Measurements from ENCODE around the gene RAB7B.

RAB7B gene

GRCh38 chr1:205972491-205973168, 30.6 kb downstream of the RAB7B start:
- TF ChIP-seq POLR2A (IDR thresholded peaks at IDR 0.05; ENCODE audit: extremely low read depth, insufficient read length): no peak
- no peak for TF ChIP-seq MAX (IDR thresholded peaks at IDR 0.05; ENCODE audit: low read depth, low read length)
- no peak for TF ChIP-seq MYC (IDR thresholded peaks at IDR 0.05; ENCODE audit: low read depth, low read length)
- TF ChIP-seq CTCF (IDR thresholded peaks at IDR 0.05; ENCODE audit: low read depth, low read length): no peak
- DNase-seq (ENCODE audit: low read depth): no peak
- H3K4me3 ChIP-seq (ENCODE audit: low read depth, low read length): no peak overlapping the region

- DNase-seq (ENCODE audit: low read depth): no peak
- H3K4me3 ChIP-seq (ENCODE audit: low read depth, low read length): no peak overlapping the region
- TF ChIP-seq POLR2A (IDR thresholded peaks at IDR 0.05; ENCODE audit: extremely low read depth, insufficient read length) (no peak), MAX (IDR thresholded peaks at IDR 0.05; ENCODE audit: low read depth, low read length) (no peak), MYC (IDR thresholded peaks at IDR 0.05; ENCODE audit: low read depth, low read length) (no peak), CTCF (IDR thresholded peaks at IDR 0.05; ENCODE audit: low read depth, low read length) (no peak)
These were observed 31.1 kb downstream of the RAB7B start for GRCh38 chr1:205972081-205972480.

- DNase-seq (ENCODE audit: low read depth): peak; percentile 39
- no peak overlapping the region for H3K4me3 ChIP-seq (ENCODE audit: low read depth, low read length)
- TF ChIP-seq MYC (IDR thresholded peaks at IDR 0.05; ENCODE audit: low read depth, low read length) (no peak), MAX (IDR thresholded peaks at IDR 0.05; ENCODE audit: low read depth, low read length) (no peak), POLR2A (IDR thresholded peaks at IDR 0.05; ENCODE audit: extremely low read depth, insufficient read length) (no peak), CTCF (IDR thresholded peaks at IDR 0.05; ENCODE audit: low read depth, low read length) (no peak)
These were observed 32.1 kb downstream of the RAB7B start for GRCh38 chr1:205971082-205971481.

- DNase-seq (ENCODE audit: low read depth): no peak
- H3K4me3 ChIP-seq (ENCODE audit: low read depth, low read length): no peak overlapping the region
- TF ChIP-seq POLR2A (IDR thresholded peaks at IDR 0.05; ENCODE audit: extremely low read depth, insufficient read length): no peak
- TF ChIP-seq CTCF (IDR thresholded peaks at IDR 0.05; ENCODE audit: low read depth, low read length): no peak
- no peak for TF ChIP-seq MAX (IDR thresholded peaks at IDR 0.05; ENCODE audit: low read depth, low read length)
- no peak for TF ChIP-seq MYC (IDR thresholded peaks at IDR 0.05; ENCODE audit: low read depth, low read length)
These were observed 32.7 kb downstream of the RAB7B start for GRCh38 chr1:205970486-205970885.

- H3K4me3 ChIP-seq (ENCODE audit: low read depth, low read length): no peak overlapping the region
- TF ChIP-seq CTCF (IDR thresholded peaks at IDR 0.05; ENCODE audit: low read depth, low read length) (no peak), MAX (IDR thresholded peaks at IDR 0.05; ENCODE audit: low read depth, low read length) (no peak)
- no peak for DNase-seq (ENCODE audit: low read depth)
These were observed 34.0 kb downstream of the RAB7B start for GRCh38 chr1:205969229-205969628.

Measured in NB4 (cell line).